Activated T-cell treated with anti-CD3 and anti-CD28 coated beads, Interleukin-2, amount 50 U/mL, for 4 hours (primary cell): Measurements from ENCODE around the gene KMT2D. TPM values are rescaled to one million over a fixed set of nuclear protein-coding genes. Genes with fewer than 3 reads are reported as not detected.
A peak's percentile ranks its signal among the peaks of the same experiment; 100 is the strongest.

ENCODE experiments used
- ATAC-seq, 2 donors: fragments of 200-7000 bp; cut with Tn5 transposase; one replicate each; pipeline ENCODE4 v1.10.0; 2021
- DNase-seq: peaks from one replicate; pipeline ENCODE4 v3.0.0-alpha.2; 2020
- H3K27me3 Mint-ChIP-seq: one replicate; pipeline ENCODE4 v1.8.0; 2021; ENCODE audit warnings: low read depth, mixed read lengths
- H3K36me3 Mint-ChIP-seq: one replicate; pipeline ENCODE4 v1.8.0; 2022; ENCODE audit warnings: mixed read lengths; ENCODE audit not compliant: insufficient read depth
- H3K4me1 Mint-ChIP-seq: one replicate; pipeline ENCODE4 v1.8.0; 2021; ENCODE audit warnings: low read depth, mixed read lengths
- H3K4me3 Mint-ChIP-seq: one replicate; pipeline ENCODE4 v1.8.0; 2021; ENCODE audit warnings: mild to moderate bottlenecking, moderate library complexity, mixed read lengths
- H3K9me3 Mint-ChIP-seq: one replicate; pipeline ENCODE4 v1.8.0; 2021; ENCODE audit warnings: mixed read lengths
- total RNA-seq, 3 donors: library from RNA; stranded (reverse); gene quantifications; one replicate each; pipeline ENCODE4 v1.2.1, GENCODE V29; 2021

KMT2D gene
- 100 to 1,000 TPM; 102 to 106 (median 105) TPM for total RNA-seq

GRCh38 chr12:49060237-49061156, at the start of gene KMT2D:
Gene KMT2D, minus strand, starts transcription at chr12:49060794. Its CDS starts 5,470 bp downstream, at chr12:49055324.
- peaks cover 46% of the 10 kb centered on the region for H3K4me1 Mint-ChIP-seq
- DNase-seq (peak; percentile 87), ATAC-seq (peak; percentile 76 to 77)
- no peaks in the 10 kb centered on the region for H3K27me3 Mint-ChIP-seq
- peak within 1 kb of the TSS; percentile 95 for H3K4me3 Mint-ChIP-seq
- peaks cover 3% of the 10 kb centered on the region for H3K36me3 Mint-ChIP-seq
- no peaks in the 10 kb centered on the region for H3K9me3 Mint-ChIP-seq

- DNase-seq = no peak
- ATAC-seq = peak in 1 of 2 donors; percentile 7
- peaks cover 37% of the 10 kb centered on the region for H3K4me1 Mint-ChIP-seq
- H3K4me3 Mint-ChIP-seq = peak overlapping the region; percentile 99
- no peaks in the 10 kb centered on the region for H3K36me3 Mint-ChIP-seq
- H3K9me3 Mint-ChIP-seq = no peaks in the 10 kb centered on the region
- H3K27me3 Mint-ChIP-seq = no peaks in the 10 kb centered on the region
Observed at GRCh38 chr12:49109641-49110463, 49.3 kb upstream of the KMT2D start.

- peaks cover 37% of the 10 kb centered on the region for H3K4me1 Mint-ChIP-seq
Observed at GRCh38 chr12:49108958-49109404, 48.4 kb upstream of the KMT2D start.

GRCh38 chr12:49105504-49106084, 45.0 kb upstream of the KMT2D start:
- ATAC-seq (no peak), DNase-seq (no peak)
- peaks cover 17% of the 10 kb centered on the region for H3K36me3 Mint-ChIP-seq
- no peaks in the 10 kb centered on the region for H3K27me3 Mint-ChIP-seq
- no peaks in the 10 kb centered on the region for H3K9me3 Mint-ChIP-seq
- peaks cover 28% of the 10 kb centered on the region for H3K4me1 Mint-ChIP-seq
- no peak overlapping the region for H3K4me3 Mint-ChIP-seq

More at GRCh38 chr12:49108958-49109404, 48.4 kb upstream of the KMT2D start:
- Mint-ChIP-seq H3K27me3 (no peaks in the 10 kb centered on the region), H3K9me3 (no peaks in the 10 kb centered on the region), H3K36me3 (peaks cover 3% of the 10 kb centered on the region), H3K4me3 (peak overlapping the region; percentile 99)
- DNase-seq (no peak), ATAC-seq (no peak)

GRCh38 chr12:49104822-49105221, 44.2 kb upstream of the KMT2D start:
- DNase-seq (no peak), ATAC-seq (no peak)
- Mint-ChIP-seq H3K27me3 (no peaks in the 10 kb centered on the region), H3K4me1 (peaks cover 24% of the 10 kb centered on the region), H3K36me3 (peaks cover 24% of the 10 kb centered on the region), H3K4me3 (no peak overlapping the region), H3K9me3 (no peaks in the 10 kb centered on the region)

GRCh38 chr12:49100380-49100779, 39.8 kb upstream of the KMT2D start:
- DNase-seq = no peak
- peaks cover 3% of the 10 kb centered on the region for H3K27me3 Mint-ChIP-seq
- ATAC-seq = no peak
- H3K4me1 Mint-ChIP-seq = peaks cover under 1% of the 10 kb centered on the region
- no peak overlapping the region for H3K4me3 Mint-ChIP-seq
- H3K9me3 Mint-ChIP-seq = no peaks in the 10 kb centered on the region
- H3K36me3 Mint-ChIP-seq = peaks cover 30% of the 10 kb centered on the region

- Mint-ChIP-seq H3K4me3 (no peak overlapping the region), H3K27me3 (peaks cover 14% of the 10 kb centered on the region), H3K9me3 (no peaks in the 10 kb centered on the region), H3K36me3 (peaks cover 25% of the 10 kb centered on the region), H3K4me1 (peaks cover 11% of the 10 kb centered on the region)
- DNase-seq = no peak
- no peak for ATAC-seq
Observed at GRCh38 chr12:49098703-49099102, 38.1 kb upstream of the KMT2D start.

- ATAC-seq (peak; percentile 52 to 63), DNase-seq (peak; percentile 49)
Observed at GRCh38 chr12:49098035-49098451, 37.4 kb upstream of the KMT2D start.

GRCh38 chr12:49097381-49097780, 36.8 kb upstream of the KMT2D start:
- no peak for ATAC-seq
- no peak overlapping the region for H3K4me3 Mint-ChIP-seq

More at GRCh38 chr12:49098035-49098451, 37.4 kb upstream of the KMT2D start:
- Mint-ChIP-seq H3K4me3 (no peak overlapping the region), H3K27me3 (peaks cover 20% of the 10 kb centered on the region), H3K4me1 (peaks cover 15% of the 10 kb centered on the region), H3K9me3 (no peaks in the 10 kb centered on the region), H3K36me3 (peaks cover 22% of the 10 kb centered on the region)

GRCh38 chr12:49094975-49095365, 34.4 kb upstream of the KMT2D start:
- Mint-ChIP-seq H3K27me3 (peaks cover 48% of the 10 kb centered on the region), H3K36me3 (peaks cover 7% of the 10 kb centered on the region), H3K4me1 (peaks cover 38% of the 10 kb centered on the region), H3K9me3 (no peaks in the 10 kb centered on the region), H3K4me3 (no peak overlapping the region)
- ATAC-seq = no peak
- no peak for DNase-seq

More at GRCh38 chr12:49097381-49097780, 36.8 kb upstream of the KMT2D start:
- no peak for DNase-seq
- Mint-ChIP-seq H3K4me1 (peaks cover 16% of the 10 kb centered on the region), H3K27me3 (peaks cover 26% of the 10 kb centered on the region), H3K36me3 (peaks cover 22% of the 10 kb centered on the region), H3K9me3 (no peaks in the 10 kb centered on the region)

- H3K27me3 Mint-ChIP-seq = peaks cover 52% of the 10 kb centered on the region
- H3K9me3 Mint-ChIP-seq = no peaks in the 10 kb centered on the region
- peaks cover 42% of the 10 kb centered on the region for H3K4me1 Mint-ChIP-seq
- no peak for DNase-seq
- ATAC-seq = no peak
- H3K4me3 Mint-ChIP-seq = no peak within 1 kb of the TSS
- H3K36me3 Mint-ChIP-seq = peaks cover 5% of the 10 kb centered on the region
Observed at GRCh38 chr12:49094160-49094974, 33.8 kb upstream of the KMT2D start, which contains the start of gene DHH. Gene DHH, minus strand, starts transcription at chr12:49094801. Its CDS starts 289 bp downstream, at chr12:49094512.

GRCh38 chr12:49093792-49094159, 33.2 kb upstream of the KMT2D start:
- H3K4me1 Mint-ChIP-seq = peaks cover 43% of the 10 kb centered on the region

GRCh38 chr12:49092816-49093406, 32.3 kb upstream of the KMT2D start:
- peaks cover 1% of the 10 kb centered on the region for H3K36me3 Mint-ChIP-seq
- peaks cover 52% of the 10 kb centered on the region for H3K4me1 Mint-ChIP-seq
- peaks cover 62% of the 10 kb centered on the region for H3K27me3 Mint-ChIP-seq
- no peak for DNase-seq
- H3K4me3 Mint-ChIP-seq = no peak overlapping the region
- no peaks in the 10 kb centered on the region for H3K9me3 Mint-ChIP-seq
- no peak for ATAC-seq

More at GRCh38 chr12:49093792-49094159, 33.2 kb upstream of the KMT2D start:
- H3K36me3 Mint-ChIP-seq = peaks cover 5% of the 10 kb centered on the region
- no peak for ATAC-seq
- H3K27me3 Mint-ChIP-seq = peaks cover 57% of the 10 kb centered on the region
- no peaks in the 10 kb centered on the region for H3K9me3 Mint-ChIP-seq
- H3K4me3 Mint-ChIP-seq = no peak overlapping the region
- DNase-seq = no peak
